ENCODE results near the gene CHAMP1. TPM values are rescaled to one million over a fixed set of nuclear protein-coding genes. Genes with fewer than 3 reads are reported as not detected.

CHAMP1 gene
- total RNA-seq, 6 donors from 2014 or later = 4.6 to 22.4 (median 18.0) TPM

DNA sequence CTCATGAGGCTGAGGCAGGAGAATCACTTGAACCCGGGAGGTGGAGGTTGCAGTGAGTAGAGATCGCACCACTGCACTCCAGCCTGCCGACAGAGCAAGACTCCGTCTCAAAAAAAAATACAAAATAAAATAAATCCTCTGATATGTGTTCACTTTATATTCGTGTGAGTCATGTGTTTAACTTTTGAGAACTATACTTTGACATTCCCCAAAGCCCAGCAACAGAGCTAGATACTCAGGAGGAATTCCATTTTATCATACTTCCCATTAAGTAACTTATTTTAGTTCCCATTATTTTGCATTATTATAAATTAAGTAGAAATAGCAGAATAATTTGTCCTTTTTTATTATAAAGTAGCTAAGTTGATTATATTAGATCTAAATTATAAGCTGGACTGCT is 3.3 kb upstream of the CHAMP1 start:
- peaks cover 13 to 20% (median 17%) of the 10 kb centered on the region in 4 donors for H3K4me1 ChIP-seq
- no peaks in the 10 kb centered on the region for H3K9me3 ChIP-seq
- H3K27ac ChIP-seq = no peak overlapping the region
- no peak for TF ChIP-seq CTCF (IDR thresholded peaks at IDR 0.05)
- TF ChIP-seq POLR2AphosphoS5 (IDR thresholded peaks at IDR 0.05) = no peak
- ATAC-seq (ENCODE audit: low FRiP score in 2 of 2) (no peak), DNase-seq (no peak)
- H3K36me3 ChIP-seq = peaks cover 3 to 13% (median 7%) of the 10 kb centered on the region in 4 donors
- no peaks in the 10 kb centered on the region for H3K27me3 ChIP-seq
- WGBS, 2 donors = 86 to 96% methylated on average over 5 of the region's 5 CpGs
- no peak overlapping the region for H3K4me3 ChIP-seq

DNA sequence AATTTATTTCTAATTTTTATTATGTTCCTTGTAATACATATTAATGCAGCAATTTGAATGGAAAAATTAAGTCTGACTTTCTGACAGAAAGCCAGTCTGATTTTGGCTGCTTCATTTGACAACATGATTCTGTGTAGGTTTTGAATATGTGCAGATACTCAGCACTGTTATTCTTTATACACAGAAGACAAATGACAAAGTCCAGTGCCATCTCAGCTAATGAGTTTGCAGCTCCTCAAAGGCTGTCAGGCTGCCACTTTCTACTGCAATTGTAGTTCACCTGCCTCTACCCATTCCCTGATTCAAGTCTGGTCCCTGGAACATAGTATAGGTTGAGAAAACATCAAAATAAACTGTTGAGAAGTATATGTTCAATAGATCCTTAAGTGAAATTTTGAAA is 2.9 kb upstream of the CHAMP1 start:
- no peak for ATAC-seq (ENCODE audit: low FRiP score in 2 of 2)
- Histone ChIP-seq H3K9me3 (no peaks in the 10 kb centered on the region), H3K4me1 (peaks cover 17 to 25% (median 21%) of the 10 kb centered on the region in 4 donors), H3K4me3 (no peak overlapping the region), H3K27me3 (no peaks in the 10 kb centered on the region), H3K27ac (no peak overlapping the region), H3K36me3 (peaks cover under 1 to 8% (median 5%) of the 10 kb centered on the region in 4 donors)
- no peak for DNase-seq
- TF ChIP-seq EP300 (IDR thresholded peaks at IDR 0.05) (no peak), POLR2AphosphoS5 (IDR thresholded peaks at IDR 0.05) (no peak), POLR2A (IDR thresholded peaks at IDR 0.05) (no peak), CTCF (IDR thresholded peaks at IDR 0.05) (no peak)

DNA sequence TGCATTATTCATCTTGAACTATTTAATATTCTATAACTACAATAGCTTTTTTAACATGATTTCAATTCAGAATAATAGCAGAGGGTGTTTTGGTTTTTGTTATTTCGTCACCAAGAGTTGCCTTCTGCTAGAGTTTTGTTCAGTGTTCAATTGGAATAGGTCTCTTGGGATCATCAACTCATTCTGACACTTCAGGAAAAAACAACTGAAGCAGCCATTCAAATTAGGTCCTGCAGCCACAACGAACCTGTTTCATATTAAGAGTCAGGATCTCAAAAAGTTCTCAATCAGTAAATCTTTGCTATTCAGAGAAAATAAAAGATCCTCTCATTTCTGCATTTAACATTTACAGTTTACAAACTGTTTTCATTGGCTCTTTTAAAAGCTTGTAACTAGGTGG is 2.4 kb upstream of the CHAMP1 start:
- no peak overlapping the region for H3K27ac ChIP-seq
- peaks cover 21 to 30% (median 24%) of the 10 kb centered on the region in 4 donors for H3K4me1 ChIP-seq
- no peak overlapping the region for H3K4me3 ChIP-seq
- WGBS, 2 donors = 63 to 66% methylated on average over 2 of the region's 2 CpGs
- TF ChIP-seq POLR2AphosphoS5 (IDR thresholded peaks at IDR 0.05) (no peak), POLR2A (IDR thresholded peaks at IDR 0.05) (no peak), CTCF (IDR thresholded peaks at IDR 0.05) (no peak), EP300 (IDR thresholded peaks at IDR 0.05) (no peak)
- H3K27me3 ChIP-seq = no peaks in the 10 kb centered on the region
- peaks cover 0 to 3% (median under 1%) of the 10 kb centered on the region in 4 donors for H3K36me3 ChIP-seq
- DNase-seq = no peak
- no peak for ATAC-seq (ENCODE audit: low FRiP score in 2 of 2)
- no peaks in the 10 kb centered on the region for H3K9me3 ChIP-seq

GRCh38 chr13:114313061-114313860 is 1.0 kb upstream of the CHAMP1 start:
- 87 to 91% methylated on average over 17 of the region's 17 CpGs for WGBS, 2 donors
- no peaks in the 10 kb centered on the region for H3K9me3 ChIP-seq
- ATAC-seq (ENCODE audit: low FRiP score in 2 of 2) (no peak), DNase-seq (no peak)
- peak overlapping the region; percentile 88 to 94 (median 90) for H3K27ac ChIP-seq
- no peaks in the 10 kb centered on the region for H3K36me3 ChIP-seq
- no peak for TF ChIP-seq POLR2AphosphoS5 (IDR thresholded peaks at IDR 0.05)
- no peak for TF ChIP-seq EP300 (IDR thresholded peaks at IDR 0.05)
- TF ChIP-seq CTCF (IDR thresholded peaks at IDR 0.05) = no peak
- TF ChIP-seq POLR2A (IDR thresholded peaks at IDR 0.05) = no peak
- no peaks in the 10 kb centered on the region for H3K27me3 ChIP-seq
- peak overlapping the region; percentile 16 to 97 (median 78) for H3K4me3 ChIP-seq
- H3K4me1 ChIP-seq = peaks cover 24 to 41% (median 31%) of the 10 kb centered on the region in 4 donors

All from upper lobe of left lung (tissue), 6 donors.